Measurements from ENCODE around the gene TCERG1L. TPM values are rescaled to one million over a fixed set of nuclear protein-coding genes. Genes with fewer than 3 reads are reported as not detected.

The TCERG1L gene
- total RNA-seq, 1 donor from 2014 or later, result 3.5 TPM

GRCh38 chr10:131116991-131117375 lies 194.5 kb downstream of the TCERG1L start:
- no peak for TF ChIP-seq CTCF (IDR thresholded peaks at IDR 0.05; ENCODE audit: insufficient read depth, low read depth, low read length)
- TF ChIP-seq EZH2 (IDR thresholded peaks at IDR 0.05; ENCODE audit: insufficient read depth, low read length), result no peak
- H3K4me3 Mint-ChIP-seq (ENCODE audit: unreplicated experiment), result no peak overlapping the region
- DNase-seq (ENCODE audit: low read depth), result no peak

GRCh38 chr10:131116216-131116990 lies 195.1 kb downstream of the TCERG1L start:
- Mint-ChIP-seq H3K4me3 (ENCODE audit: unreplicated experiment) (no peak overlapping the region), H3K36me3 (ENCODE audit: low read depth, unreplicated experiment) (no peaks in the 10 kb centered on the region), H3K9me3 (ENCODE audit: unreplicated experiment) (peaks cover 7% of the 10 kb centered on the region), H3K27ac (ENCODE audit: unreplicated experiment) (no peak overlapping the region), H3K4me1 (ENCODE audit: low read depth, unreplicated experiment) (no peaks in the 10 kb centered on the region), H3K27me3 (ENCODE audit: low read depth, unreplicated experiment) (no peaks in the 10 kb centered on the region)
- no peak overlapping the region for H3K27ac ChIP-seq (ENCODE audit: low read depth, low read length)
- H3K27me3 ChIP-seq (ENCODE audit: insufficient read depth, low read length), result no peaks in the 10 kb centered on the region
- H3K36me3 ChIP-seq (ENCODE audit: insufficient read depth, low read length), result no peaks in the 10 kb centered on the region
- FAIRE-seq, result no peak
- H2AFZ ChIP-seq (ENCODE audit: low read depth, low read length), result no peak overlapping the region
- no peak overlapping the region for H3K4me2 ChIP-seq (ENCODE audit: low read length)
- peaks cover 10% of the 10 kb centered on the region for H3K9me3 ChIP-seq (ENCODE audit: insufficient read depth, low read depth, low read length)
- no peak overlapping the region for H3K9ac ChIP-seq (ENCODE audit: low read length)
- H4K20me1 ChIP-seq (ENCODE audit: insufficient read depth, low read length), result no peaks in the 10 kb centered on the region
- H3K4me1 ChIP-seq (ENCODE audit: insufficient read depth, low read length), result no peaks in the 10 kb centered on the region
- no peaks in the 10 kb centered on the region for H3K79me2 ChIP-seq (ENCODE audit: insufficient read depth, low read length)
- no peak overlapping the region for H3K4me3 ChIP-seq (ENCODE audit: insufficient read depth, low read depth, low read length)
- DNase-seq (ENCODE audit: low read depth), result no peak
- no peak for TF ChIP-seq CTCF (IDR thresholded peaks at IDR 0.05; ENCODE audit: insufficient read depth, low read depth, low read length)
- no peak for TF ChIP-seq EZH2 (IDR thresholded peaks at IDR 0.05; ENCODE audit: insufficient read depth, low read length)

More at GRCh38 chr10:131116991-131117375, 194.5 kb downstream of the TCERG1L start:
- Histone ChIP-seq H3K9ac (ENCODE audit: low read length) (no peak overlapping the region), H3K4me1 (ENCODE audit: insufficient read depth, low read length) (no peaks in the 10 kb centered on the region), H3K27ac (ENCODE audit: low read depth, low read length) (no peak overlapping the region), H3K4me3 (ENCODE audit: insufficient read depth, low read depth, low read length) (no peak overlapping the region), H2AFZ (ENCODE audit: low read depth, low read length) (no peak overlapping the region), H3K4me2 (ENCODE audit: low read length) (no peak overlapping the region), H3K27me3 (ENCODE audit: insufficient read depth, low read length) (no peaks in the 10 kb centered on the region), H3K79me2 (ENCODE audit: insufficient read depth, low read length) (no peaks in the 10 kb centered on the region), H3K36me3 (ENCODE audit: insufficient read depth, low read length) (no peaks in the 10 kb centered on the region), H4K20me1 (ENCODE audit: insufficient read depth, low read length) (no peaks in the 10 kb centered on the region), H3K9me3 (ENCODE audit: insufficient read depth, low read depth, low read length) (peaks cover 10% of the 10 kb centered on the region)
- no peak overlapping the region for H3K27ac Mint-ChIP-seq (ENCODE audit: unreplicated experiment)
- no peaks in the 10 kb centered on the region for H3K36me3 Mint-ChIP-seq (ENCODE audit: low read depth, unreplicated experiment)
- H3K4me1 Mint-ChIP-seq (ENCODE audit: low read depth, unreplicated experiment), result no peaks in the 10 kb centered on the region
- H3K27me3 Mint-ChIP-seq (ENCODE audit: low read depth, unreplicated experiment), result no peaks in the 10 kb centered on the region
- FAIRE-seq, result no peak
- H3K9me3 Mint-ChIP-seq (ENCODE audit: unreplicated experiment), result peaks cover 7% of the 10 kb centered on the region

GRCh38 chr10:131115801-131116200 lies 195.7 kb downstream of the TCERG1L start:
- no peaks in the 10 kb centered on the region for H3K27me3 Mint-ChIP-seq (ENCODE audit: low read depth, unreplicated experiment)
- H3K36me3 Mint-ChIP-seq (ENCODE audit: low read depth, unreplicated experiment), result no peaks in the 10 kb centered on the region
- H3K4me3 ChIP-seq (ENCODE audit: insufficient read depth, low read depth, low read length), result no peak overlapping the region
- peaks cover 6% of the 10 kb centered on the region for H3K9me3 ChIP-seq (ENCODE audit: insufficient read depth, low read depth, low read length)
- no peaks in the 10 kb centered on the region for H3K4me1 ChIP-seq (ENCODE audit: insufficient read depth, low read length)
- TF ChIP-seq EZH2 (IDR thresholded peaks at IDR 0.05; ENCODE audit: insufficient read depth, low read length) (no peak), CTCF (IDR thresholded peaks at IDR 0.05; ENCODE audit: insufficient read depth, low read depth, low read length) (no peak)
- no peak overlapping the region for H3K4me2 ChIP-seq (ENCODE audit: low read length)
- no peak for FAIRE-seq
- DNase-seq (ENCODE audit: low read depth), result no peak
- no peak overlapping the region for H3K27ac Mint-ChIP-seq (ENCODE audit: unreplicated experiment)
- no peak overlapping the region for H2AFZ ChIP-seq (ENCODE audit: low read depth, low read length)
- H4K20me1 ChIP-seq (ENCODE audit: insufficient read depth, low read length), result no peaks in the 10 kb centered on the region
- no peak overlapping the region for H3K4me3 Mint-ChIP-seq (ENCODE audit: unreplicated experiment)
- no peak overlapping the region for H3K27ac ChIP-seq (ENCODE audit: low read depth, low read length)
- peaks cover 7% of the 10 kb centered on the region for H3K9me3 Mint-ChIP-seq (ENCODE audit: unreplicated experiment)
- no peak overlapping the region for H3K9ac ChIP-seq (ENCODE audit: low read length)
- H3K27me3 ChIP-seq (ENCODE audit: insufficient read depth, low read length), result no peaks in the 10 kb centered on the region
- H3K36me3 ChIP-seq (ENCODE audit: insufficient read depth, low read length), result no peaks in the 10 kb centered on the region
- H3K4me1 Mint-ChIP-seq (ENCODE audit: low read depth, unreplicated experiment), result no peaks in the 10 kb centered on the region
- H3K79me2 ChIP-seq (ENCODE audit: insufficient read depth, low read length), result no peaks in the 10 kb centered on the region
